A549 treated with AZD9567 at 1 μM for 4 hours (cell line): ENCODE data around the gene TSLP. TPM values are rescaled to one million over a fixed set of nuclear protein-coding genes. Genes with fewer than 3 reads are reported as not detected.

Experiments
- total RNA-seq: library from RNA; stranded (reverse); fragments of 200-300 nt; extraction: Qiagen RNA extraction; gene quantifications from 5 replicates; pipeline ENCODE4 v1.2.3, GENCODE V29; 2022; ENCODE audit not compliant: insufficient read depth

The TSLP gene
- 0.03 TPM in 1 of 5 replicates, not detected in the others for total RNA-seq

GRCh38 chr5:111071413-111071812 is at the start of gene TSLP:
Gene TSLP, plus strand, starts transcription at chr5:111071713. Its CDS starts 178 bp downstream, at chr5:111071891.

GRCh38 chr5:111092062-111092853 is 20.7 kb downstream of the TSLP start, which contains the start of gene WDR36:
Gene WDR36, plus strand, starts transcription at chr5:111092348. Its CDS starts 109 bp downstream, at chr5:111092457.

Other genes starting within 250 kb of the TSLP start
- gene WDR36, start 20.6 kb downstream of the TSLP start, total RNA-seq = 13.8 to 18.2 TPM (median 15.8 TPM) in 5 replicates
- gene CAMK4, start 152.7 kb downstream of the TSLP start, total RNA-seq = 0.06 to 0.17 TPM (median 0.10 TPM) in 4 of 5 replicates, not detected in the other